ENCODE data around the gene TECPR2. TPM values are rescaled to one million over a fixed set of nuclear protein-coding genes. Genes with fewer than 3 reads are reported as not detected.

The TECPR2 gene
- polyA plus RNA-seq, 1 donor (not counting 4 experiments of a cell fraction or from before 2014, with no cell fraction given): 8.3 TPM

DNA sequence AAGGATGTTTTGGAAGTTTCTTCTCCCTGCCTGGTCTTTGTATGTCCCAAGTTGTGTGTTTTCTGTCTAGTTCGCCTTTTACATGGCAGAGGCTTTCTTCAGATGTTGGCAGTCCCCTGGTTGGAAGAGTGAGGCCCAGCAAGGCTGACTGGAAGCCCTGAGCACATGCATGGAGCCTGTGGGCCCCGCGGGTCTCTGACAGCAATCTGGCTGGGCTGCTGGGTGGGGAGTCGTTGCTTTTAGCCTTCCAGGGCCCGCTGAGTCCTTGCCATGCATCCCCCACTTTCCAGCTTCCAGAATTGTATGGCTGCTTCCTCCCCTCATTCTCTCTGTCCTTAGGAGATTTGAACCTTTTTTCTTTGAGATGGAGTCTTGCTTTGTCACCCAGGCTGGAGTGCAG lies 121.6 kb downstream of the TECPR2 start:
- H3K36me3 ChIP-seq (ENCODE audit: control insufficient read depth in 2 of 2, extremely low read depth in 1 of 2, insufficient read depth in 2 of 2, low read length in 2 of 2): peaks cover 0 to 1% of the 10 kb centered on the region in 2 experiments
- FAIRE-seq (no peak), DNase-seq (ENCODE audit: low read depth, low spot score) (no peak)
- dilution Hi-C loops (cut with MboI; ENCODE audit: extremely low pct_ligation_motif_present, low sequenced_read_pairs): no loop called here
- H4K20me1 ChIP-seq (ENCODE audit: control insufficient read depth, extremely low read depth, insufficient read depth, low read length): no peaks in the 10 kb centered on the region
- TF ChIP-seq, protein P1, sequence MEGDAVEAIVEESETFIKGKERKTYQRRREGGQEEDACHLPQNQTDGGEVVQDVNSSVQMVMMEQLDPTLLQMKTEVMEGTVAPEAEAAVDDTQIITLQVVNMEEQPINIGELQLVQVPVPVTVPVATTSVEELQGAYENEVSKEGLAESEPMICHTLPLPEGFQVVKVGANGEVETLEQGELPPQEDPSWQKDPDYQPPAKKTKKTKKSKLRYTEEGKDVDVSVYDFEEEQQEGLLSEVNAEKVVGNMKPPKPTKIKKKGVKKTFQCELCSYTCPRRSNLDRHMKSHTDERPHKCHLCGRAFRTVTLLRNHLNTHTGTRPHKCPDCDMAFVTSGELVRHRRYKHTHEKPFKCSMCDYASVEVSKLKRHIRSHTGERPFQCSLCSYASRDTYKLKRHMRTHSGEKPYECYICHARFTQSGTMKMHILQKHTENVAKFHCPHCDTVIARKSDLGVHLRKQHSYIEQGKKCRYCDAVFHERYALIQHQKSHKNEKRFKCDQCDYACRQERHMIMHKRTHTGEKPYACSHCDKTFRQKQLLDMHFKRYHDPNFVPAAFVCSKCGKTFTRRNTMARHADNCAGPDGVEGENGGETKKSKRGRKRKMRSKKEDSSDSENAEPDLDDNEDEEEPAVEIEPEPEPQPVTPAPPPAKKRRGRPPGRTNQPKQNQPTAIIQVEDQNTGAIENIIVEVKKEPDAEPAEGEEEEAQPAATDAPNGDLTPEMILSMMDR (optimal IDR thresholded peaks at IDR 0.05 in 1 of 3, IDR thresholded peaks at IDR 0.05 in 1 of 3, conservative IDR thresholded peaks at IDR 0.05 in 1 of 3; ENCODE audit: extremely low read depth in 1 of 3, insufficient read depth in 2 of 3, low read length in 3 of 3): no peak
- TF ChIP-seq EZH2 (IDR thresholded peaks at IDR 0.05; ENCODE audit: low read length): no peak
- H3K27me3 ChIP-seq (ENCODE audit: control insufficient read depth, extremely low read depth, insufficient read depth, low read length): no peaks in the 10 kb centered on the region
- no peak overlapping the region for H3K27ac ChIP-seq (ENCODE audit: control insufficient read depth, insufficient read depth, low read length)
- no peaks in the 10 kb centered on the region for H3K9me3 ChIP-seq (ENCODE audit: control insufficient read depth, low read depth, low read length)
- H3K79me2 ChIP-seq (ENCODE audit: control insufficient read depth, insufficient read depth, low read length): no peaks in the 10 kb centered on the region
- H2AFZ ChIP-seq (ENCODE audit: control insufficient read depth, low read length): no peak overlapping the region
- no peak overlapping the region for H3K9ac ChIP-seq (ENCODE audit: control insufficient read depth, extremely low read depth, insufficient read depth, low read length)
- no peak overlapping the region for H3K4me2 ChIP-seq (ENCODE audit: control insufficient read depth, extremely low read depth, insufficient read depth, low read depth, low read length)
- H3K4me1 ChIP-seq (ENCODE audit: control insufficient read depth, extremely low read depth, insufficient read depth, low read length): peaks cover 12% of the 10 kb centered on the region
- H3K4me3 ChIP-seq (ENCODE audit: control insufficient read depth in 2 of 3, extremely low read depth in 1 of 3, insufficient read depth in 2 of 3, low read depth in 1 of 3, low read length in 3 of 3): no peak overlapping the region
- no peaks in the 10 kb centered on the region for H3K9me1 ChIP-seq (ENCODE audit: control insufficient read depth, extremely low read depth, insufficient read depth, low read length)

DNA sequence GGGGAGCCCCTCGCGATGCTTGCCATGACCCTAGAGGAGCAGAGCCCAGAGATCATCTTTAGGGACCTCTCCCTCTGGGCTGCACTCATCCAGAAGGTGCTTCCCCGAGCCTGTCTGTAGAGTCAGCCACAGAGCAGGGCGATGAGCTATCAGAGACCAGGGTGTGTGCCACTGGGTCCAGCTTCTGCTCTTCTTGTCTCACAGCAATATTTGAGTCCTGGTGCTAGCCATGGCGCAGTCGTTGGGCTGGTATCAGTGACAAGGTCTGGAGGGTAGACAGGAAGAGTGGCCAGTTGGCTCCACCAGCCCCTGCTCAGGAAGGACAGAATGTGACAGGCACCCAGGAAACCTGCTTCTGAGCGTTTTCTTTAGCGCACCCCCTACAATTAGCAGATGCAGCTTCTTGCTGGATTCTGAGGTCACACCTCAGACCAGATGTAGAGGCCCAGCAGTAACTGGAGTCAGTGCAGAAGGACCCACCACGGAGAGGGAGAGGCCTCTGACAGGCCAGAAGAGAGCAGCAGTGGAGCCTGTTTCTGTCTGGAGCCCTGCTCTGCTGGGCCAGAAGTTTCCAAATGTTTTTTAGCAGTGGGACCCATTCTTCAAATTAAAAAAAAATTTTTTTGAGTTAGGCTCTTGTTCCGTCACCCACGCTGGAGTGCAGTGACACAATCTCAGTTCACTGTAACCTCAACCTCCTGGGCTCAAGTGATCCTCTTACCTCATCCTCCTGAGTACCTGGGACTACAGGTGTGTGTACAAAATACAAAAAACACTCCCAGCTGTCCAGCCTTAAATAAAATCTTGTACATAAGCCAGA lies 123.2 kb downstream of the TECPR2 start:
- TF ChIP-seq, protein P1 (optimal IDR thresholded peaks at IDR 0.05 in 1 of 3, IDR thresholded peaks at IDR 0.05 in 1 of 3, conservative IDR thresholded peaks at IDR 0.05 in 1 of 3; ENCODE audit: extremely low read depth in 1 of 3, insufficient read depth in 2 of 3, low read length in 3 of 3): no peak
- no peak for TF ChIP-seq EZH2 (IDR thresholded peaks at IDR 0.05; ENCODE audit: low read length)
- no peak for DNase-seq (ENCODE audit: low read depth, low spot score)
- H3K9ac ChIP-seq (ENCODE audit: control insufficient read depth, extremely low read depth, insufficient read depth, low read length): no peak overlapping the region
- H3K27ac ChIP-seq (ENCODE audit: control insufficient read depth, insufficient read depth, low read length): no peak overlapping the region
- no peaks in the 10 kb centered on the region for H4K20me1 ChIP-seq (ENCODE audit: control insufficient read depth, extremely low read depth, insufficient read depth, low read length)
- dilution Hi-C loops (cut with MboI; ENCODE audit: extremely low pct_ligation_motif_present, low sequenced_read_pairs): no loop called here
- H2AFZ ChIP-seq (ENCODE audit: control insufficient read depth, low read length): no peak overlapping the region
- H3K9me1 ChIP-seq (ENCODE audit: control insufficient read depth, extremely low read depth, insufficient read depth, low read length): no peaks in the 10 kb centered on the region
- H3K4me3 ChIP-seq (ENCODE audit: control insufficient read depth in 2 of 3, extremely low read depth in 1 of 3, insufficient read depth in 2 of 3, low read depth in 1 of 3, low read length in 3 of 3): no peak overlapping the region
- peaks cover 0 to 1% of the 10 kb centered on the region in 2 experiments for H3K36me3 ChIP-seq (ENCODE audit: control insufficient read depth in 2 of 2, extremely low read depth in 1 of 2, insufficient read depth in 2 of 2, low read length in 2 of 2)
- no peaks in the 10 kb centered on the region for H3K27me3 ChIP-seq (ENCODE audit: control insufficient read depth, extremely low read depth, insufficient read depth, low read length)
- no peaks in the 10 kb centered on the region for H3K9me3 ChIP-seq (ENCODE audit: control insufficient read depth, low read depth, low read length)
- peaks cover 12% of the 10 kb centered on the region for H3K4me1 ChIP-seq (ENCODE audit: control insufficient read depth, extremely low read depth, insufficient read depth, low read length)
- FAIRE-seq: no peak
- no peaks in the 10 kb centered on the region for H3K79me2 ChIP-seq (ENCODE audit: control insufficient read depth, insufficient read depth, low read length)
- H3K4me2 ChIP-seq (ENCODE audit: control insufficient read depth, extremely low read depth, insufficient read depth, low read depth, low read length): no peak overlapping the region
